D721Med (cell line): ENCODE results near the gene PRKCB.

ENCODE experiments used
- DNase-seq: peaks from one replicate; pipeline ENCODE4 v3.0.0; 2011; ENCODE audit warnings: low spot score; ENCODE audit not compliant: insufficient read length
- FAIRE-seq: peaks from 2 replicates; lab custom pipeline; 2011; peaks lifted over from hg19 to GRCh38; lab: Jason Lieb, UNC
- CTCF ChIP-seq: IDR thresholded peaks from 2 replicates; pipeline ENCODE4 v1.5.1; 2012; ENCODE audit warnings: mild to moderate bottlenecking, control low read depth; ENCODE audit not compliant: insufficient read depth; ENCODE audit errors: missing control alignments

PRKCB gene

DNA sequence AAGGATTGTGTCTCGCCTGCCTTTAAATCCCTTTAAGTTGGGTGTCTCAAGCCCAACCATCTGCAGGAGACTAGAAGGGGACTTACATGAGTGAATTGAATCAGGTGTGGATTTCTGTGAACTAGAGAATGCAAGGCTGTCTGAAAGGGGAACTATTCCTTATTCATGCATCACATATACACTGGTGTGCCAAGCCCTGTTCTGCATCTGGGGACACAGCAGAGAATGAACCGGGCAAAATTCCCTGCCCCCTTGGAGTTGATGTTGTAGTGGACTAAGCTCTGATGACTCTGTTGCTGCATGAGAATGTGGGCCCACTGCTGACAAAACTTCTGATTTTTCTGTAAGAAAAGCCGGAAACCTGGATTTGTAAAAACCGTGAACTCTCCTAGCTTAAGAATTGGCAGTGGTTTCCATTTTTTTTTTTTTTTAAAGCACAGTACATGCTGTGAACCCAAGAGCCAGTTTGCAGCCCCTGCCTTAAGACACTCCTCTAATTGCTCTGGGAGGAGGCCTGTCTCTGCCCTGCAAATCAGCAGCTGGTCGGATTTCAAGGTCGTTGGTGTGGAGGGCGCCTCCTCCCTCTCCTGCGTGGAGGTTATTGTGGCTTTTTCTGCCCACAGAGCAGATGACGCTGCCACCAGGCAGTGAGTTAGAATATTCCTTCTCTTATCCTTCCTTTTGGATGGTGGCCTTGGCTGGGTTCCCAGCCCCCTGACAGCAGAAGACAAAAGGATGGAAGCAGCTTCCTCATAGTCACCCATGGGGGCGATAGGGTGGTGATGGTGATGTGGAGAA, 131.0 kb downstream of the PRKCB start:
- DNase-seq (no peak), FAIRE-seq (no peak)

DNA sequence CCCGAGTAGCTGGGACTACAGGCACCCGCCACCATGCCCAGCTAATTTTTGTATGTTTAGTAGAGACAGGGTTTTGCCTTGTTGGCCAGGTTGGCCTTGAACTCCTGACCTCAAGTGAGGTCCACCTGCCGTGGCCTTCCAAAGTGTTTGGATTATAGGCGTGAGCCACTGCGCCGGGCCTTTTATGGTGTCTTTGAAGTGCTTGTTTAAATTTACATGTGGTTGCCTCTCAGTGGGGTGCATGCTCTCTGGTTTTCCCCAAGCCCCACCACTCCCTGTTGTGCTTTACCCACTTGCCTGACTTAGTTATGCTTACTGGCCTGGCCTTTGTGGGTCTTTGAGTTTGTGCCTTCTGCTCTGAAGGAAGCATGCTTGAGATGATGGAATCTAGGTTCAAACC, 132.0 kb downstream of the PRKCB start:
- DNase-seq = no peak
- no peak for TF ChIP-seq CTCF
- FAIRE-seq = no peak

More for the DNA sequence above, 131.0 kb downstream of the PRKCB start:
- TF ChIP-seq CTCF = no peak

- no peak for DNase-seq
- TF ChIP-seq CTCF = no peak
- no peak for FAIRE-seq
Observed at GRCh38 chr16:23968176-23968575, 132.4 kb downstream of the PRKCB start.

- TF ChIP-seq CTCF = no peak
- DNase-seq (no peak), FAIRE-seq (no peak)
Observed at GRCh38 chr16:23969468-23970297, 133.9 kb downstream of the PRKCB start.

DNA sequence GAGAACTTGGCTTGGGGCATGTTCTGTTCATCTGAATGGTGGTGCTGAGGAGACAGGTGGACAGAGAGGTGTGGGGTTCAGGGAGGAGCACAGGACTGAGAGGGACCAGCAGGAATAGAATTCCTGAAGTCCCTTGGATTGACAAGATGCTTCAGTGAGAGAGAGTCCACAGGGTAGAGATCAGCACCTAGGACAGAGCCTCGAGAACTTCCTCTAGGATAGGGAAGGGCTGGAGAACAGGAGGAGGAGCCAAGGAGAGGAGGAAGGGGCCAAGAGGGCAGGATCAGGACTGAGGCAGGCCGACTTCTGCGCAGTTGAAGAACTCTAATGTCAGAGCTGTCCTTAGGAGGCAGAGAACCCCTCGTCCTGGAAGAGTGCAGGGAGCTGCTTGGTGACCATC, 138.4 kb downstream of the PRKCB start:
- no peak for FAIRE-seq
- no peak for TF ChIP-seq CTCF
- no peak for DNase-seq

DNA sequence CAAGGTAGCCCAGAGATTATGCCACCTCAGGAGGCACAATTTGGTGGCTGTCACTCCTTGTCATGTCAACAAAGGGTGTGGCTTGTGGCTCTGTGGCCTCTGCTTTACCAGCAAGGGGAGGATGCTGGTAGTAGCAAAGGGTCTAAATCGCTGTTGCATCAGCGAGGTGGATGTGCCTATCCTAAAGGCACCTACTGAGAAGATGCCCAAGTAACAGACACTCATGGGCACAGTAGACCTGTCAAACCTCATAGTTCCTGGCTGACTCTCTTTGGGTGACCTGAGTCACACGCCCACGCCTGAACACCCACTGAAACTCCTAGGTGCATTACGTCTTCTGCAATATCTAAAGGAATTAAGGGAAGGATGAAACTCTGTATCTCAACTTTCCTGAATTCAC, 139.5 kb downstream of the PRKCB start:
- FAIRE-seq (no peak), DNase-seq (no peak)
- no peak for TF ChIP-seq CTCF
